ENCODE data around the gene OTOL1. TPM values are rescaled to one million over a fixed set of nuclear protein-coding genes. Genes with fewer than 3 reads are reported as not detected.

The OTOL1 gene
- total RNA-seq, 1 donor from 2014 or later = not detected

GRCh38 chr3:161540594-161540993 lies 44.0 kb downstream of the OTOL1 start:
- DNase-seq (ENCODE audit: low spot score) = no peak

DNA sequence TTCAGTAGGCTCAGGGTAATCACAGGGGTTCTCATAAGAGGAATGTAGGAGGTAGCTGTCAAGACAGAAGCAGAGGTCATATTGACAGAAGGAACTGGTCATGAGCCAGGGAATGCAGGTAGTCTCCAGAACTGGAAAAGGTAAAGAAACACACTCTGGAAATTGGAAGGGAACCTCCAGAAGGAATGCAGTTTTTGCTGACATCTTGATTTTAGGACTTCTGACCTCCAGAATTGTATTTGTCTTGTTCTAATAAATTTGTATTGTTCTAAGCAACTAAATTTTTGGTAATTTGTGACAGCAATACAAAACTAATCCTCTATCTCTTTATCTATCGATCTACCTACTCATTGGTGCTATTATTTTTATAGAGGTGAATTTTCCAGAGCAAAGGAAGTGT lies 49.2 kb downstream of the OTOL1 start:
- no peak for DNase-seq (ENCODE audit: low spot score)

DNA sequence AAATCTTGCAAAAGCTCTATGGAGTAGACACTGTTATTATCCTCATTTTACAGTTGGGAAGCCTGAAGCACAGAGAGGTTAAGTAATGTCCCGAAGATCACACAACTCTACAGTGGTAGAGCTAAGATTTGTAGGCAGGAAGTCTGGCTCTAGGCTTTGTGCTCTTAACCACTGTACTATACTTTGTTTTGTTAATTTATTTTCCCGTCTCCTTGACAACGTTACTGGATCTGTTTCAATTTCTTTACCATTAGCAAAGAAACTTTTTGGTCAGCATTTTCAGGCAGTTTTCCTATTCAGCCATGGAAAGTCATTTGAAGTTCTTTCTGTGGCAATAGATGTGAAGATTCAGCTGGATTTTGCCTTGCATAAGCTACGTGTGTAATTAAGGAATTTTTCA lies 51.7 kb downstream of the OTOL1 start:
- no peak for DNase-seq (ENCODE audit: low spot score)

DNA sequence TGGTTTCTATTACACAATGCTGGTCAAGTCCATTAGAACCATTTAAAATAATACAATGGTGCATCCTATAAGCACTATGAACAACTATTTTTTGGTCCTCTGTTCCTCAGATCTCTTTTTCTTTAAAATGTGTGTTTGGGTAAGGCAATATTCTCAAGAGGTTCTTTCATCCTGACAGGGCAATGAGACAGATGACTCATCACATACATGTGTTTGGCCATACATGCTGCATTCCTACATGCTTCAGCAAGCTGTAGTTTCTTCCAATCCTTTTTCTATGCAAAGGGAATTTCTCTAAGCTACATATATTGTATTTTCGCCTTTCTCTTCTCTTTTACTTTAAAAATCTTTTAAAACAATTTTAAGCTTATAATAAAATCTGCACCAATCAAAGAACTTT lies 52.7 kb downstream of the OTOL1 start:
- no peak for DNase-seq (ENCODE audit: low spot score)

DNA sequence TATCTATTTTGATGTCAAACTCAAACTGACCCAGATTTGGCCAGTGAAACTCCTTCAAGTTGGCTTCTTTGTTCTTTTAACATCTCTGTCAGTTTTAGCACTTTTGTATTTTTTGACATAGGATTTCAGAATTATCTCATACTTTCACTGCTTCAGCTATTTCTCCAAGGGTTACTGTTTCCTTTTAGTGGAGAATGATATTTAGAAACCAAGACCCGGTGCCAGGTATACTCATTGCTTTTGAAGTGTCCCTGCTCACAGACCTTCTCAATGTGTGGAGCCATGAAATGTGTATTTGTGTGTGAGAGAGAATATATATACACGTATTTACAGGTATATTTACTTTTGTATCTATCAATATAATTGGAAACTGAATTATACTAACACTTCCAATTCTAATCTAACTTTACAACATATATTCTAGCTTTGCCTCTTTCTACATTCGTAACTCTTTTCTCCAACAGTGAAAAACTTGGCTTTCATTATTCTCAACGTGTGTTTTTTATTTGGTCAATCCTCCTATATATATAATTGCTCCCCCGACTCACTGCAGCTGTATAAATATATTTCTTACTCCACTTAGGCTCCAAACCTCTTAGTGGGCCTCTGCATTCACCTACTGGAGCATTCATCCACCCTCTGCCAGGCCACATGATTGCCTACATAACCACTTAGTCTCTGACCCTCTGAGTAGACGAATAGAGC lies 54.0 kb downstream of the OTOL1 start:
- no peak for DNase-seq (ENCODE audit: low spot score)

- no peak for DNase-seq (ENCODE audit: low spot score)
Observed at GRCh38 chr3:161551697-161552096, 55.1 kb downstream of the OTOL1 start.

DNA sequence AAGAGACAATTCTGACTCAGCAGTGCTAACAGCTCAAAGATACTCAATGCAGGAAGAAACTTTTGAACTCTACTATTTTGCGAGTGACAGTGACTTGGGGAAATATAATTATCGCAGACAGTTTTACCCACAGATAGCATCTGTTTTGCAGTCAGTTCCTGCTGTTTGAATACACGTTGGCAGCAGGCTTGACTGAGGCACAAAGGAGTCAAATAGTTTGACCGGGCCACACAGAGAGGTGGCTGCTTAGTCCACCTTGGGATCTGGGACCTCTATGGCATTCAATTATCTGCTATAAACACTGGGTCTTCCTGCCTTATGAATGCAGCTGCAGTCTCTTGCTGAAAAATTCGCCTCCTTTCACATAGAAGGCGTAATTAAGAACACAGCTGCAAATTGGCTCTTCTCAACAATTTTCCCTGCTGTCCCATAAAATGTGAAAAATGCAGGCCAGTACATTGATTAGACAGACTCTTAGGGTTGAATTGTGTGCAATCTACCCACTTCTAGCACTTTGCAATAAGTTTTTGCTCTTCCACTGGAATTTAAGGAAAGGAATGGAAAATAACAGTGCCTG lies 56.5 kb downstream of the OTOL1 start:
- no peak for DNase-seq (ENCODE audit: low spot score)

Other genes starting within 250 kb of the OTOL1 start
- gene SPTSSB, start 125.3 kb upstream of the OTOL1 start, total RNA-seq = 242 TPM